K562 (cell line): ENCODE results near the gene ICA1. TPM values are rescaled to one million over a fixed set of nuclear protein-coding genes. Genes with fewer than 3 reads are reported as not detected.

Experiments
- ATAC-seq: fragments of 200-7000 bp; cut with Tn5 transposase; 3 replicates; pipeline ENCODE4 v1.9.1; 2020; ENCODE audit warnings: moderate library complexity
- BruUV-seq: library from RNA; stranded (reverse); fragments of 400-500 nt; replicated peaks from 2 replicates; lab custom pipeline; 2021; lab: Mats Ljungman, UMichigan
- CTCF ChIA-PET: fragments of 300-600 bp; formaldehyde crosslinking; extraction: SDS; loops from one replicate; lab custom pipeline; 2021; ENCODE audit warnings: low intra/inter-chr PET ratio; lab: Yijun Ruan, JAX
- POLR2A ChIA-PET: fragments of 300-600, 350-650 bp; sonication (Branson Sonifier 250); formaldehyde crosslinking; extraction: SDS; loops from one replicate; lab custom pipeline; 2021; ENCODE audit warnings: antibody characterized with exemption, inconsistent platforms; lab: Yijun Ruan, JAX
- DNase-seq, 4 experiments: peaks; one replicate each; pipeline versions ENCODE4 v3.0.0 to v3.0.0-alpha.2; 2011 to 2018; ENCODE audit warnings: low spot score in 3 of 4, mixed read lengths in 3 of 4; ENCODE audit errors: extremely low read depth in 1 of 4
- FAIRE-seq: peaks from 2 replicates; lab custom pipeline; 2011; peaks lifted over from hg19 to GRCh38; lab: Jason Lieb, UNC
- H2AFZ ChIP-seq: 2 replicates; pipeline ENCODE4 v1.6.0; 2011; ENCODE audit warnings: low read depth, low read length, control low read depth, inconsistent platforms
- H3K27ac ChIP-seq: fragments of 200-600 bp; 3 replicates; pipeline ENCODE4 v1.8.0; 2011; ENCODE audit warnings: low read depth, mild to moderate bottlenecking, control low read depth, inconsistent platforms, low read length, moderate library complexity, mixed read lengths; ENCODE audit errors: extremely low read depth
- H3K27me3 ChIP-seq, 2 experiments: fragments of 300-600 bp in 1 of 2; 2 replicates in 1 of 2; 3 replicates in 1 of 2; pipeline versions ENCODE4 v1.6.0 to v1.8.0; 2011; ENCODE audit warnings: inconsistent platforms in 2 of 2, low read length in 2 of 2, mild to moderate bottlenecking in 1 of 2, mixed read lengths in 1 of 2, moderate library complexity in 1 of 2; ENCODE audit not compliant: control insufficient read depth in 2 of 2, insufficient read depth in 2 of 2
- H3K36me3 ChIP-seq: fragments of 300-600 bp; 3 replicates; pipeline ENCODE4 v1.8.0; 2011; ENCODE audit warnings: mild to moderate bottlenecking, low read length, inconsistent platforms; ENCODE audit not compliant: control insufficient read depth, insufficient read depth
- H3K4me1 ChIP-seq, 2 experiments: fragments of 200-600 bp in 1 of 2; replicated peaks in 1 of 2; 2 replicates in 1 of 2; 3 replicates in 1 of 2; pipeline versions ENCODE4 v1.5.1 to v1.8.0; 2011; ENCODE audit warnings: inconsistent platforms in 2 of 2, low read length in 2 of 2, mild to moderate bottlenecking in 1 of 2, mixed read lengths in 1 of 2, moderate library complexity in 1 of 2; ENCODE audit not compliant: control insufficient read depth in 2 of 2, insufficient read depth in 2 of 2
- H3K4me2 ChIP-seq: 2 replicates; pipeline ENCODE4 v1.6.1; 2011; ENCODE audit warnings: low read length, control low read depth, inconsistent platforms, mixed read lengths; ENCODE audit not compliant: insufficient read depth
- H3K4me3 ChIP-seq: fragments of 200-600 bp; sonication (generic), shearing (Covaris generic); 2 replicates; pipeline ENCODE4 v1.5.1; 2016; ENCODE audit warnings: control low read depth, inconsistent platforms
- H3K79me2 ChIP-seq: fragments of 200-600 bp; 3 replicates; pipeline ENCODE4 v1.8.0; 2011; ENCODE audit warnings: low read length, inconsistent platforms; ENCODE audit not compliant: control insufficient read depth, insufficient read depth
- H3K9ac ChIP-seq, 2 experiments: 2 replicates each; pipeline versions ENCODE4 v1.6.0 to v1.6.1; 2011; ENCODE audit warnings: low read depth in 2 of 2, low read length in 2 of 2, control low read depth in 1 of 2, inconsistent platforms in 1 of 2, mild to moderate bottlenecking in 1 of 2, mixed read lengths in 1 of 2; ENCODE audit not compliant: insufficient read depth in 1 of 2
- H3K9me1 ChIP-seq: one replicate; pipeline ENCODE4 v1.6.0; 2011; ENCODE audit warnings: inconsistent platforms, mild to moderate bottlenecking, low read length, moderate library complexity; ENCODE audit not compliant: control insufficient read depth, insufficient read depth
- H3K9me3 ChIP-seq: replicated peaks from 2 replicates; pipeline ENCODE4 v1.5.1; 2011; ENCODE audit warnings: low read depth, low read length, inconsistent platforms; ENCODE audit not compliant: control insufficient read depth, insufficient read depth
- H4K20me1 ChIP-seq: replicated peaks from 2 replicates; pipeline ENCODE4 v1.6.1; 2011; ENCODE audit warnings: low read length, inconsistent platforms, mixed read lengths; ENCODE audit not compliant: control insufficient read depth, insufficient read depth
- CEBPB ChIP-seq: fragments of 450-650 bp; IDR thresholded peaks from 2 replicates; pipeline ENCODE4 v1.6.1; 2016; ENCODE audit warnings: missing genetic modification characterization, missing compliant biosample characterization
- CEBPG ChIP-seq, 3 experiments: fragments of 200-800 bp in 1 of 3; sonication (Bioruptor generic) in 1 of 3; sonication (generic) in 1 of 3; formaldehyde crosslinking in 1 of 3; IDR thresholded peaks in 2 of 3; conservative IDR thresholded peaks in 1 of 3; 2 replicates each; pipeline versions ENCODE4 v1.6.1 to v1.8.0; 2016 to 2022; ENCODE audit warnings: missing compliant biosample characterization in 2 of 3, missing genetic modification characterization in 2 of 3, mild to moderate bottlenecking in 1 of 3, missing genetic modification reagents in 1 of 3
- HMBOX1 ChIP-seq: sonication (generic); IDR thresholded peaks from 2 replicates; pipeline ENCODE4 v1.6.1; 2016
- NCOA6 ChIP-seq: fragments of 450-650 bp; IDR thresholded peaks from 2 replicates; pipeline ENCODE4 v1.6.1; 2017; ENCODE audit warnings: mild to moderate bottlenecking
- SOX6 ChIP-seq: fragments of 450-650 bp; IDR thresholded peaks from 2 replicates; pipeline ENCODE4 v1.6.1; 2014; ENCODE audit warnings: mild to moderate bottlenecking
- WGBS: fragments of 100-300 bp; shearing (Covaris generic); methylation state at CpG from one replicate; pipeline ENCODE4 v1.1.6; 2016; ENCODE audit warnings: low coverage, mixed read lengths; ENCODE audit not compliant: insufficient coverage; ENCODE audit errors: missing lambda C conversion rate; 5-methylcytosine and 5-hydroxymethylcytosine counted together
- in situ Hi-C: fragments of 300-500 bp; cut with MboI; formaldehyde crosslinking; loops from 4 replicates; pipeline ENCODE4 v1.15.0; 2018; ENCODE audit warnings: inconsistent platforms, mixed read lengths
- intact Hi-C: fragments of 100-400 bp; cut with micrococcal nuclease; formaldehyde crosslinking; loops from 2 replicates; pipeline ENCODE4 v1.14.2; 2022
- polyA plus RNA-seq, 8 experiments: library from polyadenylated mRNA; depleted of rRNA in 4 of 8; stranded (reverse) in 5 of 8; unstranded in 3 of 8; fragments of >200 nt; fragmentation: Nextera tagmentation in 2 of 8; fragmentation: Illumina TruSeq in 1 of 8; extraction: Ambion mirVana in 2 of 8; extraction: Trizol in 1 of 8; gene quantifications; 2 replicates each; pipeline versions ENCODE4 v1.2.1 to v1.2.3, GENCODE V29; 2011 to 2014; ENCODE audit warnings: inconsistent platforms in 1 of 8, missing spikeins in 1 of 8
- total RNA-seq, 7 experiments: library from RNA; depleted of rRNA in 6 of 7; stranded (reverse); fragments of >200 nt in 6 of 7; fragmentation: Illumina TruSeq in 2 of 7; extraction: Trizol in 2 of 7; gene quantifications; 2 replicates each; pipeline versions ENCODE4 v1.2.1 to v1.2.3, GENCODE V29; 2011 to 2021; ENCODE audit warnings: low replicate concordance in 1 of 7

ICA1 gene
- total and polyA plus RNA-seq, 9 of the 15 experiments (the other 6 are each of a cell fraction or from before 2014, with no cell fraction given), result 7.1 to 22.3 (median 16.4) TPM

GRCh38 chr7:8290645-8291308 lies 28.8 kb upstream of the ICA1 start:
- Histone ChIP-seq H3K27ac (no peak overlapping the region), H3K79me2 (no peaks in the 10 kb centered on the region), H3K9me3 (no peaks in the 10 kb centered on the region), H2AFZ (no peak overlapping the region), H3K9ac (no peak overlapping the region), H3K36me3 (no peaks in the 10 kb centered on the region), H3K4me1 (peaks cover 0 to under 1% of the 10 kb centered on the region in 2 experiments; a peak in 1 of 5 replicates), H4K20me1 (no peaks in the 10 kb centered on the region), H3K4me2 (no peak overlapping the region), H3K9me1 (no peaks in the 10 kb centered on the region), H3K27me3 (no peaks in the 10 kb centered on the region), H3K4me3 (no peak overlapping the region)
- DNase-seq, result no peak
- peak; percentile 30; the same call in 1 of the 2 replicates for TF ChIP-seq CEBPG (CRISPR knock-in tag; IDR thresholded peaks at IDR 0.05)
- TF ChIP-seq CEBPG (tag; conservative IDR thresholded peaks at IDR 0.05 in 1 of 2, IDR thresholded peaks at IDR 0.05 in 1 of 2), result peak; percentile 80 to 82
- TF ChIP-seq HMBOX1, result 0 out of 2 replicates have a peak, but pooled peaks have one; percentile 21
- no peak for TF ChIP-seq NCOA6
- TF ChIP-seq CEBPB (tag), result peak; percentile 91
- peak; percentile 33; the same call in 1 of the 2 replicates for TF ChIP-seq SOX6
- FAIRE-seq, result peak; percentile 32
- POLR2A ChIA-PET, result interaction anchor here (0.6 to 1.1 kb wide), 2 partner anchors 14 to 1162 kb away, joined by 3 to 4 read pairs; no protein-coding TSS in a partner anchor
- BruUV-seq, result no TSS peak
- 16% methylated on average over 3 of the region's 3 CpGs for WGBS
- intact Hi-C loops (loop anchor here (10.0 kb wide), 5 partner anchors 176 to 766 kb away; no protein-coding TSS in a partner anchor), in situ Hi-C loops (loop anchor here (10.0 to 25.0 kb wide), 3 partner anchors 866 to 1328 kb away; no protein-coding TSS in a partner anchor)
- ATAC-seq, result peak; percentile 50; the same call in 2 of the 3 replicates
- CTCF ChIA-PET, result no interaction called here
